Sigmoid colon (tissue), 7 donors: ENCODE data around the gene NRAP. TPM values are rescaled to one million over a fixed set of nuclear protein-coding genes. Genes with fewer than 3 reads are reported as not detected.

Source experiments
- DNase-seq: peaks from one replicate; pipeline ENCODE4 v3.0.0-alpha.2; 2019
- H3K27ac ChIP-seq, 4 donors: fragments of 200-600 bp; sonication (generic); one replicate each; pipeline ENCODE4 v1.5.1; 2016 to 2019; ENCODE audit warnings: mild to moderate bottlenecking in 1 of 4
- H3K27me3 ChIP-seq, 3 donors: fragments of 200-600 bp; sonication (generic); one replicate each; pipeline ENCODE4 v1.5.1; 2019; ENCODE audit warnings: mild to moderate bottlenecking in 1 of 3
- H3K36me3 ChIP-seq, 4 donors: fragments of 200-600 bp; sonication (generic); one replicate each; pipeline ENCODE4 v1.5.1; 2016 to 2019
- H3K4me1 ChIP-seq, 4 donors: fragments of 200-600 bp; sonication (generic); one replicate each; pipeline ENCODE4 v1.5.1; 2017 to 2019
- H3K4me3 ChIP-seq, 4 donors: fragments of 200-600 bp; sonication (generic); one replicate each; pipeline ENCODE4 v1.5.1; 2017 to 2019; ENCODE audit warnings: mild to moderate bottlenecking in 2 of 4, moderate library complexity in 1 of 4
- H3K9me3 ChIP-seq, 4 donors: fragments of 200-600 bp in 3 of 4; sonication (generic) in 3 of 4; one replicate each; pipeline versions ENCODE4 v1.5.1 to v1.6.1; 2013 to 2019
- CTCF ChIP-seq, 4 experiments: fragments of 450-650 bp in 3 of 4; fragments of 200-600 bp in 1 of 4; IDR thresholded peaks; one replicate each; pipeline ENCODE4 v1.5.1; 2016 to 2019; ENCODE audit warnings: antibody characterized with exemption in 4 of 4, mild to moderate bottlenecking in 3 of 4, moderate library complexity in 2 of 4
- EP300 ChIP-seq, 4 donors: sonication (generic); formaldehyde crosslinking; IDR thresholded peaks; one replicate each; pipeline ENCODE4 v1.6.1; 2017; ENCODE audit warnings: antibody characterized with exemption in 4 of 4
- POLR2A ChIP-seq, 2 donors: fragments of 450-650 bp; IDR thresholded peaks; one replicate each; pipeline ENCODE4 v1.6.1; 2016; ENCODE audit warnings: antibody characterized with exemption in 2 of 2, mild to moderate bottlenecking in 2 of 2, moderate library complexity in 2 of 2
- POLR2AphosphoS5 ChIP-seq, 4 donors: sonication (generic); formaldehyde crosslinking; IDR thresholded peaks; one replicate each; pipeline ENCODE4 v1.6.1; 2017; ENCODE audit warnings: antibody characterized with exemption in 4 of 4
- WGBS, 2 donors: extraction: QIAGEN DNeasy Blood & Tissue Kit; methylation state at CpG; one replicate each; pipeline ENCODE4 v1.1.7; 2013; 5-methylcytosine and 5-hydroxymethylcytosine counted together
- intact Hi-C: fragments of 100-400 bp; cut with DNase I; formaldehyde crosslinking; loops from one replicate; pipeline ENCODE4 v1.15.1; 2023
- polyA plus RNA-seq, 3 donors: library from polyadenylated mRNA; stranded (reverse); fragments of 200-250 nt; gene quantifications; one replicate each; pipeline ENCODE4 v1.2.3, GENCODE V29; 2013
- total RNA-seq, 4 donors: library from RNA; depleted of rRNA; stranded (reverse); fragments of >200 nt; gene quantifications; one replicate each; pipeline ENCODE4 v1.1.0, GENCODE V29; 2016
- donor health status: healthy with polysubstance abuse.
- donor health status: Bipolar disorder and iron deficiency.
- donor health status: healthy.

Gene NRAP
- total and polyA plus RNA-seq, 7 donors = 0.41 to 1.2 (median 0.46) TPM; not detected in 4

GRCh38 chr10:113552014-113552413 is 111.8 kb downstream of the NRAP start:
- Histone ChIP-seq H3K4me3 (no peak overlapping the region), H3K9me3 (no peaks in the 10 kb centered on the region), H3K27ac (no peak overlapping the region), H3K27me3 (no peaks in the 10 kb centered on the region), H3K4me1 (peaks cover 0 to 2% (median 0%) of the 10 kb centered on the region in 4 donors), H3K36me3 (no peaks in the 10 kb centered on the region)
- WGBS, 2 donors = 91 to 96% methylated on average over 3 of the region's 3 CpGs
- TF ChIP-seq CTCF (IDR thresholded peaks at IDR 0.05) (no peak), EP300 (IDR thresholded peaks at IDR 0.05) (no peak), POLR2A (IDR thresholded peaks at IDR 0.05) (no peak), POLR2AphosphoS5 (IDR thresholded peaks at IDR 0.05) (no peak)
- no peak for DNase-seq
- intact Hi-C loops = no loop called here

- WGBS, 2 donors = 59 to 73% methylated on average over 6 of the region's 6 CpGs
- TF ChIP-seq POLR2A (IDR thresholded peaks at IDR 0.05) (no peak), CTCF (IDR thresholded peaks at IDR 0.05) (no peak), EP300 (IDR thresholded peaks at IDR 0.05) (no peak), POLR2AphosphoS5 (IDR thresholded peaks at IDR 0.05) (no peak)
- no peaks in the 10 kb centered on the region for H3K4me1 ChIP-seq
- no peaks in the 10 kb centered on the region for H3K27me3 ChIP-seq
- no peaks in the 10 kb centered on the region for H3K36me3 ChIP-seq
- intact Hi-C loops = no loop called here
- H3K4me3 ChIP-seq = no peak overlapping the region
- no peak overlapping the region for H3K27ac ChIP-seq
- H3K9me3 ChIP-seq = no peaks in the 10 kb centered on the region
- DNase-seq = no peak
Observed at GRCh38 chr10:113550365-113550764, 113.5 kb downstream of the NRAP start.

- H3K9me3 ChIP-seq = no peaks in the 10 kb centered on the region
- TF ChIP-seq CTCF (IDR thresholded peaks at IDR 0.05) (no peak), EP300 (IDR thresholded peaks at IDR 0.05) (no peak), POLR2A (IDR thresholded peaks at IDR 0.05) (no peak), POLR2AphosphoS5 (IDR thresholded peaks at IDR 0.05) (no peak)
Observed at GRCh38 chr10:113549856-113550255, 114.0 kb downstream of the NRAP start.

GRCh38 chr10:113547426-113547825 is 116.4 kb downstream of the NRAP start:
- no peaks in the 10 kb centered on the region for H3K36me3 ChIP-seq
- H3K9me3 ChIP-seq = no peaks in the 10 kb centered on the region
- WGBS, 2 donors = 94 to 97% methylated on average over 2 of the region's 2 CpGs
- intact Hi-C loops = no loop called here
- H3K4me1 ChIP-seq = no peaks in the 10 kb centered on the region
- DNase-seq = no peak
- no peak for TF ChIP-seq CTCF (IDR thresholded peaks at IDR 0.05)
- no peak for TF ChIP-seq POLR2A (IDR thresholded peaks at IDR 0.05)
- TF ChIP-seq EP300 (IDR thresholded peaks at IDR 0.05) = no peak
- TF ChIP-seq POLR2AphosphoS5 (IDR thresholded peaks at IDR 0.05) = no peak
- no peak overlapping the region for H3K4me3 ChIP-seq
- H3K27me3 ChIP-seq = no peaks in the 10 kb centered on the region
- no peak overlapping the region for H3K27ac ChIP-seq

More at GRCh38 chr10:113549856-113550255, 114.0 kb downstream of the NRAP start:
- H3K27ac ChIP-seq = no peak overlapping the region
- intact Hi-C loops = no loop called here
- H3K27me3 ChIP-seq = no peaks in the 10 kb centered on the region
- H3K36me3 ChIP-seq = no peaks in the 10 kb centered on the region
- DNase-seq = no peak
- no peaks in the 10 kb centered on the region for H3K4me1 ChIP-seq
- WGBS, 2 donors = 92 to 96% methylated on average over 6 of the region's 6 CpGs
- no peak overlapping the region for H3K4me3 ChIP-seq

GRCh38 chr10:113544392-113544791 is 119.4 kb downstream of the NRAP start:
- no peak for DNase-seq
- intact Hi-C loops = no loop called here
- no peaks in the 10 kb centered on the region for H3K9me3 ChIP-seq
- H3K27me3 ChIP-seq = no peaks in the 10 kb centered on the region
- H3K27ac ChIP-seq = no peak overlapping the region
- no peak for TF ChIP-seq POLR2A (IDR thresholded peaks at IDR 0.05)
- TF ChIP-seq POLR2AphosphoS5 (IDR thresholded peaks at IDR 0.05) = no peak
- TF ChIP-seq CTCF (IDR thresholded peaks at IDR 0.05) = no peak
- no peak for TF ChIP-seq EP300 (IDR thresholded peaks at IDR 0.05)
- H3K4me3 ChIP-seq = no peak overlapping the region
- 94 to 95% methylated on average over 1 of the region's 1 CpG for WGBS, 2 donors
- no peaks in the 10 kb centered on the region for H3K4me1 ChIP-seq
- H3K36me3 ChIP-seq = no peaks in the 10 kb centered on the region
